GM23338 (cell line): ENCODE results near the gene HOXA10. TPM values are rescaled to one million over a fixed set of nuclear protein-coding genes. Genes with fewer than 3 reads are reported as not detected.
A peak's percentile ranks its signal among the peaks of the same experiment; 100 is the strongest.

Experiments used
- ATAC-seq: fragments of 200-7000 bp; cut with Tn5 transposase; 3 replicates; pipeline ENCODE4 v1.9.1; 2020
- DNase-seq: peaks from one replicate; pipeline ENCODE4 v3.0.0-alpha.2; 2015; ENCODE audit warnings: low spot score
- H2AFZ ChIP-seq: fragments of 200-600 bp; sonication (generic); 2 replicates; pipeline ENCODE4 v1.8.0; 2016; ENCODE audit warnings: antibody characterized with exemption, mild to moderate bottlenecking, moderate library complexity
- H3F3A ChIP-seq: fragments of 200-600 bp; sonication (generic); replicated peaks from 2 replicates; pipeline ENCODE4 v1.8.0; 2017; ENCODE audit warnings: antibody characterized with exemption, mixed run types, low read depth
- H3K27ac ChIP-seq: fragments of 200-600 bp; sonication (generic); 2 replicates; pipeline ENCODE4 v1.6.1; 2016; ENCODE audit warnings: low read depth
- H3K27me3 ChIP-seq: fragments of 200-600 bp; sonication (generic); 2 replicates; pipeline ENCODE4 v1.8.0; 2016; ENCODE audit warnings: mild to moderate bottlenecking, mixed run types, moderate library complexity; ENCODE audit not compliant: insufficient read depth
- H3K36me3 ChIP-seq: fragments of 200-600 bp; sonication (generic); 2 replicates; pipeline ENCODE4 v1.8.0; 2016; ENCODE audit warnings: mild to moderate bottlenecking; ENCODE audit not compliant: insufficient read depth
- H3K4me1 ChIP-seq: fragments of 200-600 bp; sonication (generic); 2 replicates; pipeline ENCODE4 v1.8.0; 2016; ENCODE audit warnings: mild to moderate bottlenecking, moderate library complexity; ENCODE audit not compliant: insufficient read depth
- H3K4me2 ChIP-seq: fragments of 200-600 bp; sonication (generic); 2 replicates; pipeline ENCODE4 v1.7.1; 2017; ENCODE audit warnings: mixed run types
- H3K4me3 ChIP-seq: fragments of 200-600 bp; sonication (generic); 2 replicates; pipeline ENCODE4 v1.6.1; 2016; ENCODE audit warnings: mixed run types
- H3K79me2 ChIP-seq: fragments of 200-600 bp; sonication (generic); replicated peaks from 2 replicates; pipeline ENCODE4 v1.8.0; 2017; ENCODE audit warnings: mild to moderate bottlenecking; ENCODE audit not compliant: insufficient read depth
- H3K9me2 ChIP-seq: fragments of 200-600 bp; sonication (generic); 2 replicates; pipeline ENCODE4 v1.8.0; 2017; ENCODE audit not compliant: insufficient read depth
- H4K20me1 ChIP-seq: fragments of 200-600 bp; sonication (generic); replicated peaks from 2 replicates; pipeline ENCODE4 v1.8.0; 2017; ENCODE audit warnings: mild to moderate bottlenecking; ENCODE audit not compliant: insufficient read depth
- H3K27ac Mint-ChIP-seq: 2 replicates; pipeline ENCODE4 v1.8.0; 2020; ENCODE audit warnings: inconsistent platforms, mild to moderate bottlenecking, moderate library complexity, mixed read lengths
- H3K27me3 Mint-ChIP-seq: 3 replicates; pipeline ENCODE4 v1.8.0; 2022; ENCODE audit warnings: low read depth, mild to moderate bottlenecking, moderate library complexity, mixed read lengths, inconsistent platforms; ENCODE audit not compliant: insufficient read depth, poor library complexity
- H3K36me3 Mint-ChIP-seq: 3 replicates; pipeline ENCODE4 v1.8.0; 2021; ENCODE audit warnings: low read depth, mild to moderate bottlenecking, inconsistent platforms, moderate library complexity, mixed read lengths
- H3K4me1 Mint-ChIP-seq: 3 replicates; pipeline ENCODE4 v1.8.0; 2020; ENCODE audit warnings: mild to moderate bottlenecking, inconsistent platforms, mixed read lengths
- H3K4me3 Mint-ChIP-seq: 3 replicates; pipeline ENCODE4 v1.8.0; 2021; ENCODE audit warnings: moderate library complexity, mild to moderate bottlenecking, inconsistent platforms, mixed read lengths
- H3K9me3 Mint-ChIP-seq: 3 replicates; pipeline ENCODE4 v1.8.0; 2020; ENCODE audit warnings: moderate library complexity, mild to moderate bottlenecking, inconsistent platforms, mixed read lengths
- CREB1 ChIP-seq: fragments of 250-450 bp; sonication (Bioruptor Pico); IDR thresholded peaks from 2 replicates; pipeline ENCODE4 v1.5.0; 2020; ENCODE audit warnings: low read depth, mild to moderate bottlenecking, moderate library complexity
- EZH2 ChIP-seq: fragments of 200-600 bp; sonication (generic); IDR thresholded peaks from one replicate; pipeline ENCODE4 v1.8.0; 2017; ENCODE audit warnings: antibody characterized with exemption, mild to moderate bottlenecking, low read depth; ENCODE audit not compliant: unreplicated experiment
- EZH2phosphoT487 ChIP-seq: fragments of 200-600 bp; sonication (generic); IDR thresholded peaks from one replicate; pipeline ENCODE4 v1.8.1; 2018; ENCODE audit warnings: antibody characterized with exemption; ENCODE audit not compliant: unreplicated experiment
- NANOG ChIP-seq: IDR thresholded peaks from 2 replicates; pipeline ENCODE4 v1.6.1; 2016; ENCODE audit warnings: antibody characterized with exemption, borderline replicate concordance
- POLR2AphosphoS5 ChIP-seq: IDR thresholded peaks from 2 replicates; pipeline ENCODE4 v1.6.1; 2016; ENCODE audit warnings: antibody characterized with exemption, low read depth
- STAT1 ChIP-seq: IDR thresholded peaks from one replicate; pipeline ENCODE4 v1.6.1; 2016; ENCODE audit warnings: antibody characterized with exemption; ENCODE audit not compliant: unreplicated experiment
- ZNF114 ChIP-seq: fragments of 250-450 bp; sonication (Bioruptor Pico); IDR thresholded peaks from 2 replicates; pipeline ENCODE4 v1.5.0; 2020; ENCODE audit warnings: mild to moderate bottlenecking, moderate library complexity
- polyA plus RNA-seq: library from polyadenylated mRNA; unstranded; fragments of >200 nt; fragmentation: Nextera tagmentation; extraction: Ambion mirVana; gene quantifications from 2 replicates; pipeline ENCODE4 v1.2.1, GENCODE V29; 2016
- total RNA-seq: library from RNA; depleted of rRNA; stranded (reverse); fragments of >200 nt; shearing (Covaris generic); gene quantifications from 2 replicates; pipeline ENCODE4 v1.2.3, GENCODE V29; 2014
- TF ChIP-seq, protein P1 (sequence below): IDR thresholded peaks from one replicate; pipeline ENCODE4 v1.6.1; 2018; ENCODE audit warnings: antibody characterized with exemption; ENCODE audit not compliant: unreplicated experiment

Gene HOXA10
- total and polyA plus RNA-seq, 2 experiments from 2014 or later, result not detected

DNA sequence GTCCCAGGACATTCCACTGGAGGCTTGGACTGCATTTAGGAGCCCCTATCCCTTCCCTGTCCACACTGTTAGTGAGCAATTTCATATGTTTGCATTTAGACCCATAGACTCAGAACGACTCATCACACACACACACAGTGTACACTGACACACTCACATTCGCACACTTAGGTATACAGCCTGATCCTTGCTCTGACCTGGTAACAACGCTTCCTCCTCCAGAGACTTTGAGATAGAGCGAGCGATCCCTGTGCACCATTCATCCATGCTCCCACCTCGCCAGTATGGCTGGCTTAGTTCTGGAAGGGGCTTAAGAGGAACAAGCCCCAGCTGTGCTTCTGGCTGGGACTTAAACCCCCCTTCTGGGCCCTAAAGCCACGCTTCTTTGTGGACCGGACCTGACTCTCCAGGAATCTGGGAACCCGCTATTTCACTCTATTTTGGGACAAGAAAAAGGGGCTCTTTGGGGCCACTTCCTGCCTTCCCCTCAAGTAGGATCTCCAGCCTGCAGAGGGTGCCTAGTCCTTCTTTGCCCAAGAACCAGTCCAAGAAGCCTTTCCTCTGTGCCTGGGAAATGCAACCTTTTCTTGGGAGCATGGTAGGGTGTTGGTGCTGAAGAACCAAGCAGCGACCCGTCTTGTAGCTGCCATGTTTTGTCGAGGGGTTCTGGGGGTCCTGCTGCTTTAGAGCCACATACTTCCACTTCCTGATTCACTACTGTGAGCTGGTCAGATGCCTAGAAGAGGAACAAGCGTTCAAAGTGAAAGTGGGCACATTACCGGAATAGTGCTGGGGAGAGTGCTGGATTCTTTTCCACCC is 26.9 kb upstream of the HOXA10 start:
- Histone ChIP-seq H3K79me2 (no peaks in the 10 kb centered on the region), H3K36me3 (no peaks in the 10 kb centered on the region), H3K9me2 (no peaks in the 10 kb centered on the region), H3K4me3 (peak overlapping the region; percentile 51; the same call in 1 of the 2 replicates), H3K27ac (no peak overlapping the region), H3K27me3 (peaks cover 98% of the 10 kb centered on the region), H3K4me2 (peak overlapping the region; percentile 76), H3F3A (peaks cover 46% of the 10 kb centered on the region), H3K4me1 (peaks cover 22% of the 10 kb centered on the region; the same call in 1 of the 2 replicates), H4K20me1 (peaks cover 59% of the 10 kb centered on the region), H2AFZ (no peak overlapping the region)
- Mint-ChIP-seq H3K36me3 (no peaks in the 10 kb centered on the region), H3K27ac (no peak overlapping the region), H3K9me3 (no peaks in the 10 kb centered on the region; the same call in 2 of the 3 replicates), H3K4me3 (peak overlapping the region; percentile 67; the same call in 2 of the 3 replicates), H3K4me1 (peaks cover 23% of the 10 kb centered on the region), H3K27me3 (peaks cover 93% of the 10 kb centered on the region)
- ATAC-seq, result no peak
- DNase-seq, result no peak
- TF ChIP-seq NANOG, result no peak
- TF ChIP-seq EZH2, result peak; percentile 96
- no peak for TF ChIP-seq EZH2phosphoT487

DNA sequence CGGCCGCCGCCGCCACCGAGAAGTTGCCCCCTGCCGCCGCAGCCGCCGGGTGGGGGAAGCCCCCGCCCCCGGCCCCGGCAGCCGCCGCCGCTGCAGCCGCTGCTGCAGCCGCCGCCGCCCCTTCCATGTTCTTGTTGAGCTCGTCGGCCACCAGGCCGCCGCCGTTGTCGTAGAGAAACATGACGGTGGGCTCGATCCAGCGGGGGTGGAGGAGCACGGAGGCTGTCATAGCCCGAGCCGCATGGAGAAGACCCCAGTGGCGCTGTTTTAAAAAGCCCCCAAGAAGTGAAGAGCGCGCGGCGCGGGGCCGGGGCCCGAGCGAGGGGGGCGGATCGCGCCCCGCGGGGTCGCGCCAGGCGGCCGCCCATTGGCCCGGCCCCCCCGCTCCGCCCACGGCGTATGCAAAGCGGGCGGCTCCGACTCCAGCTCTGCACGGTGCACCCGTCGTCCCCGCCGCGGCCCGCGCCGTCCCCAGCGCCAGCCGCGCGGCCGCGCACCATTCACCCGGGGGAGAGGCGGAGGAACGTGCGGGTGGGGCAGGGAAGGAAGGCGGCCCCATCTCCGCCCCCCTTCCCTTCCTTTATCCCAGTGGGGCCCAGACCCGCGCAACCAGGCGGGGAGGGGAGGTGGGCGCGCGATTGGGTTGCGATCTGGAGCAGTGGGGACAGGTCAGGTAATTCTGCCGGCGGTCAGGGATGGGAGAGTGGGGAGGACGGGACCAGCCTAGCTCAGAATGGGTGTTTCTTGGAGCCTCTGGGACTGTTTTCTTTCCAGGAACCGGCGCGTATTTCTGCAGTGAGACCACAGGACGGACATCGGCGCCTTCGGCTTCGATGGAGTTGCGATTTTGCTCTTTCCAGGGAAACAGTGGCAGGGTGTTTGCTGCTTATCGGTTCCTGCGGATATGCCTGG is 26.0 kb upstream of the HOXA10 start, which contains the start of gene HOXA13:
Gene HOXA13, minus strand, starts transcription at position 243 of the 912 bp plus-strand sequence. Its CDS starts 14 bp downstream, at position 229.
- Histone ChIP-seq H2AFZ (0 out of 2 replicates have a peak within 1 kb of the TSS, but pooled peaks have one; percentile 56), H3K4me2 (peak within 1 kb of the TSS; percentile 76), H3K4me1 (peaks cover 15% of the 10 kb centered on the region; the same call in 1 of the 2 replicates), H3K27ac (no peak within 1 kb of the TSS), H3K36me3 (no peaks in the 10 kb centered on the region), H3K9me2 (no peaks in the 10 kb centered on the region), H3F3A (peaks cover 40% of the 10 kb centered on the region), H3K4me3 (peak within 1 kb of the TSS; percentile 51), H3K27me3 (peaks cover 98% of the 10 kb centered on the region), H4K20me1 (peaks cover 52% of the 10 kb centered on the region), H3K79me2 (no peaks in the 10 kb centered on the region)
- peak within 1 kb of the TSS; percentile 75 for H3K4me3 Mint-ChIP-seq
- H3K36me3 Mint-ChIP-seq, result no peaks in the 10 kb centered on the region
- H3K27me3 Mint-ChIP-seq, result peaks cover 92% of the 10 kb centered on the region
- peaks cover 18% of the 10 kb centered on the region for H3K4me1 Mint-ChIP-seq
- H3K9me3 Mint-ChIP-seq, result no peaks in the 10 kb centered on the region; the same call in 2 of the 3 replicates
- DNase-seq (peak; percentile 61), ATAC-seq (peak; percentile 56)
- no peak within 1 kb of the TSS for H3K27ac Mint-ChIP-seq
- no peak for TF ChIP-seq ZNF114 (CRISPR knock-in tag)
- TF ChIP-seq POLR2AphosphoS5, result no peak
- no peak for TF ChIP-seq CREB1 (CRISPR knock-in tag)
- peak; percentile 95 for TF ChIP-seq EZH2
- no peak for TF ChIP-seq NANOG
- peak; percentile 99 for TF ChIP-seq EZH2phosphoT487
- TF ChIP-seq STAT1, result no peak
- TF ChIP-seq, protein P1, sequence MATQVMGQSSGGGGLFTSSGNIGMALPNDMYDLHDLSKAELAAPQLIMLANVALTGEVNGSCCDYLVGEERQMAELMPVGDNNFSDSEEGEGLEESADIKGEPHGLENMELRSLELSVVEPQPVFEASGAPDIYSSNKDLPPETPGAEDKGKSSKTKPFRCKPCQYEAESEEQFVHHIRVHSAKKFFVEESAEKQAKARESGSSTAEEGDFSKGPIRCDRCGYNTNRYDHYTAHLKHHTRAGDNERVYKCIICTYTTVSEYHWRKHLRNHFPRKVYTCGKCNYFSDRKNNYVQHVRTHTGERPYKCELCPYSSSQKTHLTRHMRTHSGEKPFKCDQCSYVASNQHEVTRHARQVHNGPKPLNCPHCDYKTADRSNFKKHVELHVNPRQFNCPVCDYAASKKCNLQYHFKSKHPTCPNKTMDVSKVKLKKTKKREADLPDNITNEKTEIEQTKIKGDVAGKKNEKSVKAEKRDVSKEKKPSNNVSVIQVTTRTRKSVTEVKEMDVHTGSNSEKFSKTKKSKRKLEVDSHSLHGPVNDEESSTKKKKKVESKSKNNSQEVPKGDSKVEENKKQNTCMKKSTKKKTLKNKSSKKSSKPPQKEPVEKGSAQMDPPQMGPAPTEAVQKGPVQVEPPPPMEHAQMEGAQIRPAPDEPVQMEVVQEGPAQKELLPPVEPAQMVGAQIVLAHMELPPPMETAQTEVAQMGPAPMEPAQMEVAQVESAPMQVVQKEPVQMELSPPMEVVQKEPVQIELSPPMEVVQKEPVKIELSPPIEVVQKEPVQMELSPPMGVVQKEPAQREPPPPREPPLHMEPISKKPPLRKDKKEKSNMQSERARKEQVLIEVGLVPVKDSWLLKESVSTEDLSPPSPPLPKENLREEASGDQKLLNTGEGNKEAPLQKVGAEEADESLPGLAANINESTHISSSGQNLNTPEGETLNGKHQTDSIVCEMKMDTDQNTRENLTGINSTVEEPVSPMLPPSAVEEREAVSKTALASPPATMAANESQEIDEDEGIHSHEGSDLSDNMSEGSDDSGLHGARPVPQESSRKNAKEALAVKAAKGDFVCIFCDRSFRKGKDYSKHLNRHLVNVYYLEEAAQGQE, result no peak
